Transverse colon (tissue), 4 donors: Measurements from ENCODE around the gene B4GALNT3. TPM values are rescaled to one million over a fixed set of nuclear protein-coding genes. Genes with fewer than 3 reads are reported as not detected.

ENCODE experiments used
- DNase-seq: peaks from one replicate; pipeline ENCODE4 v3.0.0-alpha.2; 2019
- H3K27ac ChIP-seq, 4 donors: fragments of 200-600 bp; sonication (generic); 2 replicates each; pipeline ENCODE4 v1.5.1; 2016 to 2018; ENCODE audit warnings: inconsistent platforms in 4 of 4
- H3K27me3 ChIP-seq: fragments of 200-600 bp; sonication (generic); 2 replicates; pipeline ENCODE4 v1.5.1; 2017; ENCODE audit warnings: inconsistent platforms
- H3K36me3 ChIP-seq, 4 donors: fragments of 200-600 bp; sonication (generic); 2 replicates each; pipeline ENCODE4 v1.5.1; 2017 to 2019; ENCODE audit warnings: inconsistent platforms in 4 of 4
- H3K4me1 ChIP-seq, 4 donors: fragments of 200-600 bp; sonication (generic); 2 replicates each; pipeline ENCODE4 v1.5.1; 2017 to 2020; ENCODE audit warnings: inconsistent platforms in 4 of 4
- H3K4me3 ChIP-seq, 4 donors: fragments of 200-600 bp; sonication (generic); 1 replicate in 1 of 4; 2 replicates in 3 of 4; pipeline versions ENCODE4 v1.5.1 to v1.6.1; 2017 to 2019; ENCODE audit warnings: inconsistent platforms in 4 of 4
- H3K9me3 ChIP-seq, 2 donors: fragments of 200-600 bp; sonication (generic); 2 replicates each; pipeline ENCODE4 v1.5.1; 2017 to 2019; ENCODE audit warnings: inconsistent platforms in 2 of 2
- EP300 ChIP-seq: sonication (generic); formaldehyde crosslinking; IDR thresholded peaks from one replicate; pipeline ENCODE4 v1.6.1; 2017; ENCODE audit warnings: antibody characterized with exemption, low read depth
- POLR2A ChIP-seq: fragments of 450-650 bp; IDR thresholded peaks from one replicate; pipeline ENCODE4 v1.6.1; 2016; ENCODE audit warnings: antibody characterized with exemption, mild to moderate bottlenecking, moderate library complexity
- POLR2AphosphoS5 ChIP-seq, 3 donors: sonication (generic); formaldehyde crosslinking; IDR thresholded peaks; one replicate each; pipeline ENCODE4 v1.6.1; 2016; ENCODE audit warnings: antibody characterized with exemption in 3 of 3
- WGBS, 2 donors: methylation state at CpG; one replicate each; pipeline ENCODE4 v1.1.5; 2018; ENCODE audit warnings: low coverage in 1 of 2; 5-methylcytosine and 5-hydroxymethylcytosine counted together
- in situ Hi-C, 4 donors: fragments of 200-750 bp; cut with MboI; loops; one replicate each; pipeline versions ENCODE4 v1.15.0 to v1.15.1; 2017; ENCODE audit warnings: low sequenced_read_pairs in 3 of 4, low pct_ligation_motif_present in 1 of 4, low pct_unique_long_range_greater_than_20kb in 1 of 4
- intact Hi-C: fragments of 100-400 bp; cut with DNase I; formaldehyde crosslinking; loops from one replicate; pipeline ENCODE4 v1.15.1; 2023; ENCODE audit warnings: low total_unique reads
- total RNA-seq, 4 donors: library from RNA; depleted of rRNA; stranded (reverse); fragments of >200 nt; gene quantifications; one replicate each; pipeline ENCODE4 v1.1.0, GENCODE V29; 2016
- TF ChIP-seq, protein P1 (sequence below), 5 experiments: fragments of 200-600 bp in 3 of 5; fragments of 450-650 bp in 2 of 5; sonication (generic) in 3 of 5; IDR thresholded peaks; 1 replicate in 2 of 5; 2 replicates in 3 of 5; pipeline ENCODE4 v1.5.1; 2016 to 2017; ENCODE audit warnings: antibody characterized with exemption in 5 of 5, inconsistent platforms in 3 of 5, mild to moderate bottlenecking in 2 of 5, moderate library complexity in 1 of 5

The B4GALNT3 gene
- total RNA-seq, 4 donors from 2014 or later: 49.8 to 166 (median 93.4) TPM

- H3K27me3 ChIP-seq: no peaks in the 10 kb centered on the region
- no peak overlapping the region for H3K4me3 ChIP-seq
- DNase-seq: no peak
- TF ChIP-seq POLR2AphosphoS5 (IDR thresholded peaks at IDR 0.05): no peak
- TF ChIP-seq POLR2A: no peak
- TF ChIP-seq, protein P1, sequence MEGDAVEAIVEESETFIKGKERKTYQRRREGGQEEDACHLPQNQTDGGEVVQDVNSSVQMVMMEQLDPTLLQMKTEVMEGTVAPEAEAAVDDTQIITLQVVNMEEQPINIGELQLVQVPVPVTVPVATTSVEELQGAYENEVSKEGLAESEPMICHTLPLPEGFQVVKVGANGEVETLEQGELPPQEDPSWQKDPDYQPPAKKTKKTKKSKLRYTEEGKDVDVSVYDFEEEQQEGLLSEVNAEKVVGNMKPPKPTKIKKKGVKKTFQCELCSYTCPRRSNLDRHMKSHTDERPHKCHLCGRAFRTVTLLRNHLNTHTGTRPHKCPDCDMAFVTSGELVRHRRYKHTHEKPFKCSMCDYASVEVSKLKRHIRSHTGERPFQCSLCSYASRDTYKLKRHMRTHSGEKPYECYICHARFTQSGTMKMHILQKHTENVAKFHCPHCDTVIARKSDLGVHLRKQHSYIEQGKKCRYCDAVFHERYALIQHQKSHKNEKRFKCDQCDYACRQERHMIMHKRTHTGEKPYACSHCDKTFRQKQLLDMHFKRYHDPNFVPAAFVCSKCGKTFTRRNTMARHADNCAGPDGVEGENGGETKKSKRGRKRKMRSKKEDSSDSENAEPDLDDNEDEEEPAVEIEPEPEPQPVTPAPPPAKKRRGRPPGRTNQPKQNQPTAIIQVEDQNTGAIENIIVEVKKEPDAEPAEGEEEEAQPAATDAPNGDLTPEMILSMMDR (IDR thresholded peaks at IDR 0.05): no peak
- no peak for TF ChIP-seq EP300
- in situ Hi-C loops (no loop called here), intact Hi-C loops (no loop called here)
- no peaks in the 10 kb centered on the region for H3K36me3 ChIP-seq
- no peak overlapping the region for H3K27ac ChIP-seq
- 25 to 71% methylated on average over 1 to 3 of the region's 3 CpGs for WGBS, 2 donors
- H3K4me1 ChIP-seq: no peaks in the 10 kb centered on the region
- no peaks in the 10 kb centered on the region for H3K9me3 ChIP-seq
Observed at GRCh38 chr12:517538-517937, 57.8 kb downstream of the B4GALNT3 start.

DNA sequence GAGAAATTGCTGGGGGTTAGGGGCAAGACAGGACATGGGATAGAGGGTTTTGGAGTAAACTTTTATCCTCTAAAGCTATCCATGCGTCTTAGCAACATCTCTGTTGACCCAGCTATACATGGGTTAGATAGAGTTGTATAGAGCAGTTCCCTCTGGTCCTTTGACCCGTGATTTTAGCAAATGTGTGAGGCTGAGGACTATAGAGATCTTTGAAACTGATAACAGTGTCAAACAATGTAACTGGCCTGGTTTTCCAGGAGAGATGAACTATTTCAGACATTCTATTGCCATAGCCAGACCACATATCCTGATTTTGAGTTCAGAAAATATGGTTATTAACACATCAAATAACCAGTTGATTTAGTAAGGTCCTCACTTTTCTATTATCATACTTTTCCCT is 60.4 kb downstream of the B4GALNT3 start:
- Histone ChIP-seq H3K9me3 (no peaks in the 10 kb centered on the region), H3K27ac (no peak overlapping the region), H3K4me3 (no peak overlapping the region), H3K36me3 (no peaks in the 10 kb centered on the region), H3K4me1 (no peaks in the 10 kb centered on the region), H3K27me3 (no peaks in the 10 kb centered on the region)
- intact Hi-C loops: no loop called here
- 29 to 62% methylated on average over 1 to 2 of the region's 2 CpGs for WGBS, 2 donors
- TF ChIP-seq POLR2AphosphoS5 (IDR thresholded peaks at IDR 0.05) (no peak), EP300 (no peak), POLR2A (no peak)
- DNase-seq: no peak
- in situ Hi-C loops: no loop called here

DNA sequence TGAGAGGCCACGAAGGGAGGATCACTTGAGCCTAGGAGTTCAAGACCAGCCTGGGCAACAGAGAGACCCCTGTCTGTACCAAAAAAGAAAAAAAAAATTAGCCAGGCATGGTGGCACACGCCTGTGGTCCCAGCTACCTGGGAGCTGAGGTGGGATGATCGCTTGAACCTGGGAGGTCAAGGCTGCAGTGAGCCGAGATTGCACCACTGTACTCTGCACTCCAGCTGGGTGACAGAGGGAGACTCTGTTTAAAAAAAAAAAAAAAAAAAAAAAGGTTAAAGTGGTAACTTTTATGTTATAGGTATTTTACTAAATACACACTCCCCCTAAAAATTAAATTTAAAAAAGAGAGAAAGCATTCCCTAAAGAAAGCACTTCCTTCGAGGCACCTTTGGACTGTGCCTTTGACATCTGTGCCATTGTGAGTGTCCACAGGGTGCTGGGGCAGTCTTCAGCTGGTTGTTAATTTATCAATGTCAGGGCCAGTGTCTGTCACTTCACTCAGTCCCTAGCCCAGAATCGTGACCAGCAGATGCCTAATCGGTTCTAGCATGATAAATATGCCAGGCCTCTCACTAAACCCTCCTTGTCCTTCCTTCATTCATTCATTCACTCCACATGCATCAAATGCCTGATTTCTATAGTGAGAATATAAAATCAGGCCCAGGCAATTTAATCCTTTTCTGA is 63.1 kb downstream of the B4GALNT3 start:
- TF ChIP-seq, protein P1 (IDR thresholded peaks at IDR 0.05): no peak
- TF ChIP-seq POLR2AphosphoS5 (IDR thresholded peaks at IDR 0.05) (no peak), POLR2A (no peak), EP300 (no peak)

GRCh38 chr12:524167-524951 is 64.6 kb downstream of the B4GALNT3 start:
- no peaks in the 10 kb centered on the region for H3K4me1 ChIP-seq
- no peaks in the 10 kb centered on the region for H3K36me3 ChIP-seq
- intact Hi-C loops (no loop called here), in situ Hi-C loops (no loop called here)
- H3K27ac ChIP-seq: no peak overlapping the region
- H3K9me3 ChIP-seq: no peaks in the 10 kb centered on the region
- no peak for TF ChIP-seq POLR2AphosphoS5 (IDR thresholded peaks at IDR 0.05)
- TF ChIP-seq, protein P1 (IDR thresholded peaks at IDR 0.05): no peak
- no peak for TF ChIP-seq POLR2A
- no peak for TF ChIP-seq EP300
- no peaks in the 10 kb centered on the region for H3K27me3 ChIP-seq
- 67 to 87% methylated on average over 8 to 10 of the region's 10 CpGs for WGBS, 2 donors
- no peak for DNase-seq
- no peak overlapping the region for H3K4me3 ChIP-seq

More for the DNA sequence above, 63.1 kb downstream of the B4GALNT3 start:
- H3K27ac ChIP-seq: no peak overlapping the region
- intact Hi-C loops (no loop called here), in situ Hi-C loops (no loop called here)
- no peaks in the 10 kb centered on the region for H3K4me1 ChIP-seq
- no peak for DNase-seq
- no peaks in the 10 kb centered on the region for H3K36me3 ChIP-seq
- 73 to 75% methylated on average over 5 to 7 of the region's 7 CpGs for WGBS, 2 donors
- H3K27me3 ChIP-seq: no peaks in the 10 kb centered on the region
- no peak overlapping the region for H3K4me3 ChIP-seq
- no peaks in the 10 kb centered on the region for H3K9me3 ChIP-seq
